Stimulated activated CD8-positive, alpha-beta memory T cell treated with anti-CD3 and anti-CD28 coated beads, Interleukin-7, amount 100 ng/mL, for 1 hour (primary cell): Measurements from ENCODE around the gene TTC4.

Experiments
- DNase-seq, 2 donors: peaks; one replicate each; pipeline ENCODE4 v3.0.0-alpha.2; 2020; ENCODE audit warnings: low read depth in 2 of 2

TTC4 gene

DNA sequence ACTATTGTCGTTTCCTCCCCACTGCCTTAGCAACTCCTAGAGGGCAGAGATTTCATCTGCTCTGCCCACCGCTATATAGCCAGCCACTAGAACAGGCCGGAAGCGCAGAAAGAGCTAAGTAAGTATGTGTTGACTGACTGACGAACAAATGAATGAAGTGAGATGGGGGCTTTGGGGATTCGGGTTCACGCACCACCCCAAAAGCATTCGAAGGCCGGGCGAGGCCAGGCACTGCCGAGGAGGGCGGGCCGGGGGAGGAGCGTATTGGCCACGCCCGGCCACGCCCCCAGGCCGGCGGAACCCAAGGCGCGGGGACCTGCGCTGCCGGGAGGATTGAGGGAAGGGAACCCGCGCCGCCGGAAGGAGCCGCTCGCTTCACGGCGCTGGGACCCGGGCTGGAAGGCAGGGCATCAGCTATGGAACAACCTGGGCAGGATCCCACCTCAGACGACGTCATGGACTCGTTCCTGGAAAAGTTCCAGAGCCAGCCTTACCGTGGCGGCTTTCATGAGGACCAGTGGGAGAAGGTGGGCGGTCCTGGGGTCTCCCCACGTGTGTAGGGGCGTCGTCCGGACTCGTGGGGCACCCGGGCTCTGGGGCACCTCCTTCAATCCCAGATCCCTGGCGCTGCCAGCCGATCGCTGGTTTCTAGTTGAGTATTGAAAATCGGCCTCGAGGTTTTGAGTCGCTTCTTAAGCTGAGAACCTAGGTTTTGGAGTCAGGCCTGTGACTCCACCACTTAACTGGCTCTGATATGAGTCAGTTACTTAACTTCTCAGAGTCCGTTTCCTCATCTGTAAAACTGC, at the start of gene TTC4:
TSS of gene TTC4 (plus strand) at position 369 of the 806 bp plus-strand sequence. CDS start at position 417, 48 bp downstream.
- DNase-seq = peak; percentile 64 to 69

GRCh38 chr1:54666333-54666732, 49.3 kb upstream of the TTC4 start:
- DNase-seq = no peak

GRCh38 chr1:54667797-54668196, 47.9 kb upstream of the TTC4 start:
- DNase-seq = no peak

- DNase-seq = no peak
Measured at GRCh38 chr1:54668567-54668966, 47.1 kb upstream of the TTC4 start.

GRCh38 chr1:54671985-54672608, 43.6 kb upstream of the TTC4 start:
- peak; percentile 30 to 37 for DNase-seq

- no peak for DNase-seq
Measured at GRCh38 chr1:54678776-54679643, 36.7 kb upstream of the TTC4 start.

GRCh38 chr1:54679706-54680105, 36.0 kb upstream of the TTC4 start:
- no peak for DNase-seq

- no peak for DNase-seq
Measured at GRCh38 chr1:54680387-54680786, 35.3 kb upstream of the TTC4 start.

- DNase-seq = no peak
Measured at GRCh38 chr1:54681358-54681757, 34.3 kb upstream of the TTC4 start.

DNA sequence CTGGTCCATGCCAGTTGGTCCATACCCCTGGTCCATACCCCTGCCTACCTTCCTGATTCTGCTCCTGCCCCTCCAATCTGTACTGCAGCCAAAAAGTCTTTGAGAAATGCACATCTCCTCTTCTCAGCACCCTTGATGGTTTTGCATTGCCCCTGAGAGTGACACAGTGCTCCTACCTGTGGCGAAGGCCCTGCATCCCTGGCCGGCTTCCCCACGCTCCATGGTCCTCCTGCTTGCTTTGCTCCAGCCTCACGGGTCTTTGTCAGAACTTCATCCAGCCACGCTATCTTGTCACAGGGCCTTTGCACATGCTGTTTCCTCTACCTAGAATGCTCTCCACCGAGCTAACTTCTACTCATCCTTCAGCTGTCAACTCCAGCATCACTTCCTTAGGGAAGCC, 32.2 kb upstream of the TTC4 start:
- no peak for DNase-seq

- no peak for DNase-seq
Measured at GRCh38 chr1:54685335-54685905, 30.2 kb upstream of the TTC4 start.

DNA sequence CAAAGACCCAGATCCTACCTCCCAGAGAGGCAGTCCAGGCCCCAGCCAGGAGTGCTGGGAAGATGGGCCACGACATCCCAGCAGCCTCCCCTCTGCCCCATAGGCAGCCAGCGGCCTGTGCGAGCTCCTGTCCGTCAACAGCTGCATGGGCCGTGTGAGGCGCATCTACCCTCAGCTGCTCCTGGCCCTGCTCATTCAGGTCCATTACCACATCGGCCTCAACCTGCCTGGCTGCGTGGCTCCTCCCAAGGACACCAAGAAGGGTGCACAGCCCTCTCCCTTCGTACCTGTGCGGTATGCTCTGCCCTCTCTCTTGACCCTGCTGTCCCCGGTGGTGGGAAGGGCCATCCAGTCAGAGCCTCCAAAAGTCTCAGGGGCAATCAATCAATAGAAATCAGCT, 29.5 kb upstream of the TTC4 start:
- no peak for DNase-seq

GRCh38 chr1:54694771-54695170, 20.9 kb upstream of the TTC4 start:
- no peak for DNase-seq

- DNase-seq = no peak
Measured at GRCh38 chr1:54695221-54695620, 20.4 kb upstream of the TTC4 start.

- DNase-seq = no peak
Measured at GRCh38 chr1:54695764-54696163, 19.9 kb upstream of the TTC4 start.

DNA sequence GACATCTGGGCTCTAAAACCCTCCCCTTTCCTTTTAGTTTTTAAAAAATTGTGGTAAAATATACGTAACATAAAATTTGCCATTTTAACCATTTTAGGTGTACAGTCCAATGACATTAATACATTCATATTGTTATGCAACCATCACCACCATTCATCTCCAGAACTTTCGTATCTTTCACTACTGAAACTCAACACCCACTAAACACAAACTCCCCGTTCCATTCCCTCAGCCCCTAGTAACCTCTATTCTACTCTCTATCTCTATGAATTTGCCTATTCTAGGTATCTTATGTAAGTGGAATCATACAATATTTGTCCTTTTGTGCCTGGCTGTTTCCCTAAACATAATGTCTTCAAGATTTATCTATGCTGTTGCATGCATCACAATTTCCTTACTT, 19.4 kb upstream of the TTC4 start:
- no peak for DNase-seq

DNA sequence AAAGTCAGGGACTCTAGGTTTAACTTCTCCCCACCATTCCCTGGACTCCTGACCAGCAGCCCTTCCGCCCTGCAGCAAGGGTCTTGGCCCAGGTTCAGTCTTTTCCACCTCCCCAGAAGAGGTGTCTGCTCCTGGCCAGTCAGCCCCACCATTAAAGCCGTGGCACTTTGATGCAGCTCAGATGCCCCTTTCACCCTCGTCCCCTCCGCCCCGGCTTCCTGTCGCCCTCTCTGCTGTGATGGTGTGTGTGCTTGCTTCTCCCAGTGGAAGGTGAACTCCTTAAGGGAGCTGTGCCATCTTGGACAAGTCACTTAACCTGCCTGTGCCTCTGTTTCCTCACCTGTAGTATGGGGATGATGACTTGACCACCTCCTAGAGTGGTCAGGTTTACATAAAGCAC, 17.8 kb upstream of the TTC4 start:
- DNase-seq = no peak

- DNase-seq = no peak
Measured at GRCh38 chr1:54698346-54698745, 17.3 kb upstream of the TTC4 start.

DNA sequence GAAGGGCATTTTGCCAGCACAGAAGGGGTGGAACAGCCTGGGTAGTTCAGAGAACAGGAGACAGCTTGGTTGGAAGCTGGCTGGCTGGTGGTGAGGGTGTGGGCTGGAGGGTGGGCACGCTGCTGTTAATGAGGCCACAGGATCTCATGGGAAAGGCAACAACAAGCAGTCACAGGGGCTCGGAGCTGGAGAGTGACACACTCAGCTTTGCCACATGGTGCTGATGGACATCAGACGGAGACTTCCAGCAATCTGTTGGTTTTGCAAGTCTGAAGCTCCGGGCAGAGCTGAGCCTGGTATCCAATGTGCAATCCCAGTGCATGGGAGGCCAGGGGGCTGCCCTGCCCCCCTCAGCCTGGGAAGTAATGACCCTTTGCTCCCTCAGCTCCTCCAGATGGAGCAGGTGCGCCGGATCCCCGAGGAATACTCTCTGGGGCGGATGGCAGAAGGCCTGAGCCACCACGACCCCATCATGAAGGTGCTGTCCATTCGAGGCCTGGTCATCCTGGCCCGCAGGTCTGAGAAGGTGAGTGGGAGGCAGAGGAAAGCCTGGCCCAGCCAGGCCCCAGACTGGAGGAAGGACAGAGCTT, 15.6 kb upstream of the TTC4 start:
- no peak for DNase-seq

DNA sequence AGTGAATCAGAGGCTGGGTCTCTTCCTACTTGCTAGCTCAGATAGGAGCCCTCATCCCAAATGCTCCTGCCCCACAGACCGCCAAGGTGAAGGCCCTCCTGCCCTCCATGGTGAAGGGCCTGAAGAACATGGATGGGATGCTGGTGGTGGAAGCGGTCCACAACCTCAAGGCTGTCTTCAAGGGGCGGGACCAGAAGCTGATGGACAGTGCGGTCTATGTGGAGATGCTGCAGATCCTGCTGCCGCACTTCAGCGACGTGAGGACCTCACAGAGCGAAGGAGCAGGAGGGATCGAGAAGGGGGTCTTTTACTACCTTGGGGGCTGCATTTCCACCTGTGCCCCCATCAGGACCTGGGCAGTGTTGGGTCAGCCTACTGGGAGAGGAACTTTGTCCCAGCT, 14.6 kb upstream of the TTC4 start:
- no peak for DNase-seq

DNA sequence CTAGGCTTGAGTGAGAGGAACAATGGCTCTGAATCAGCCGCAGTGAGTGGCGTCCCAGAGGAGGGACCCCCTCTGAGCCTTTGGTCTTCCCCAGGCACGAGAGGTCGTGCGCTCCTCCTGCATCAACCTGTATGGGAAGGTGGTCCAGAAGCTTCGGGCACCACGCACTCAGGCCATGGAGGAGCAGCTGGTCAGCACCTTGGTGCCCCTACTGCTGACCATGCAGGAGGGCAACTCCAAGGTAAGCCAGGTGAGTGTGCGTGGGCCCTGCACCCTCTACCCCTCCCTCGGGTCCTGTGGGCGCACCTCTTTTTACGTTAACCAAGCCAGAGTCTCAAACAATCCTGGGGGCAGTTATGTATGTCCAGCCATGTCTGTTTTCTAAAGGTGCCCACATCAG, 13.7 kb upstream of the TTC4 start:
- no peak for DNase-seq

DNA sequence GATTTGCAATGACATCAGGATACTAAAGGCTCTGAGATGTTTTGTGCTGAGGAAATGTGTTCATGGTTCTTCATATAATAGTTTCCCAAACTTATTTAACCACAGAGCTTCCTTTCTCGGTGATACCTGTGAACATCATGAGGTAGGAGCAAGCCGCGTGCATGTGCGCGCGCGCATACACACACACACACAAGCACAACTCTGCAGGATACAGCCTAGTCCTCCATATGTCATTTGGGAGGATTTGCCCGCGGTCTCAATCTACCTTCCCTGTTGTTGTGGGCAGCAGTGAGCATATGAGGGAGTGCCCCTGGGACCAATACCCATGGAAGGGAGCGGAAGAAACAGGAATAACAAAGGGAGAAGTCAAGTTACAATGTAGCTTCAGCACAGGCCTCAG, 12.2 kb upstream of the TTC4 start:
- DNase-seq = no peak
